ENCODE data around the gene TMEM89. TPM values are rescaled to one million over a fixed set of nuclear protein-coding genes. Genes with fewer than 3 reads are reported as not detected.

TMEM89 gene
- total and polyA plus RNA-seq, 12 donors: not detected

GRCh38 chr3:48625600-48625999 lies 4.0 kb upstream of the TMEM89 start:
- intact Hi-C loops (cut with DNase I): no loop called here
- ATAC-seq (no peak), DNase-seq (no peak)
- no peaks in the 10 kb centered on the region for H3K4me1 ChIP-seq
- TF ChIP-seq CTCF (IDR thresholded peaks at IDR 0.05): no peak
- H3K27me3 ChIP-seq: no peaks in the 10 kb centered on the region
- H3K4me3 ChIP-seq: no peak overlapping the region
- H3K9me3 ChIP-seq: no peaks in the 10 kb centered on the region
- 91 to 92% methylated on average over 6 of the region's 6 CpGs for WGBS, 2 donors
- H3K27ac ChIP-seq: no peak overlapping the region
- H3K36me3 ChIP-seq: peaks cover 0 to 63% (median 22%) of the 10 kb centered on the region in 9 donors

DNA sequence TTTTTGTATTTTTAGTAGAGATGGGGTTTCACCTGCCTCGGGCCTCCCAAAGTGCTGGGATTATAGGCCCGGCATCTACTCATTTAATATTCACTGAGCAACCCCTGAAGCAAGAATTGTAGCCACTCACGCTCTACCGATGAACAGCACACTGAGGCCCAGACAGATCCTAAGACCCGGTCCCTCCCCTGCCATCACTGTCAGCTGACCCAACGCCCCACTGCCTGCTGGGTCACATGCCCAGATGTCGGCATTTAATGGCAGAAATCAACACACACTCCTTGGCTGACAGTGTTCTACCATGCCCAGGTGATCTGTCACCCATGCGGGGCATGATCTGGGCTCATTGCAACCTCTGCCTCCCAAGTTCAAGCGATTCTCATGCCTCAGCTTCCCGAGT lies 3.2 kb upstream of the TMEM89 start:
- ATAC-seq: no peak
- Histone ChIP-seq H3K27ac (no peak overlapping the region), H3K9me3 (no peaks in the 10 kb centered on the region), H3K4me3 (no peak overlapping the region), H3K36me3 (peaks cover 0 to 54% (median 14%) of the 10 kb centered on the region in 9 donors), H3K4me1 (no peaks in the 10 kb centered on the region), H3K27me3 (no peaks in the 10 kb centered on the region)
- no peak for DNase-seq
- intact Hi-C loops (cut with DNase I): no loop called here
- WGBS, 2 donors: 92 to 95% methylated on average over 10 of the region's 10 CpGs
- TF ChIP-seq CTCF (IDR thresholded peaks at IDR 0.05): no peak

DNA sequence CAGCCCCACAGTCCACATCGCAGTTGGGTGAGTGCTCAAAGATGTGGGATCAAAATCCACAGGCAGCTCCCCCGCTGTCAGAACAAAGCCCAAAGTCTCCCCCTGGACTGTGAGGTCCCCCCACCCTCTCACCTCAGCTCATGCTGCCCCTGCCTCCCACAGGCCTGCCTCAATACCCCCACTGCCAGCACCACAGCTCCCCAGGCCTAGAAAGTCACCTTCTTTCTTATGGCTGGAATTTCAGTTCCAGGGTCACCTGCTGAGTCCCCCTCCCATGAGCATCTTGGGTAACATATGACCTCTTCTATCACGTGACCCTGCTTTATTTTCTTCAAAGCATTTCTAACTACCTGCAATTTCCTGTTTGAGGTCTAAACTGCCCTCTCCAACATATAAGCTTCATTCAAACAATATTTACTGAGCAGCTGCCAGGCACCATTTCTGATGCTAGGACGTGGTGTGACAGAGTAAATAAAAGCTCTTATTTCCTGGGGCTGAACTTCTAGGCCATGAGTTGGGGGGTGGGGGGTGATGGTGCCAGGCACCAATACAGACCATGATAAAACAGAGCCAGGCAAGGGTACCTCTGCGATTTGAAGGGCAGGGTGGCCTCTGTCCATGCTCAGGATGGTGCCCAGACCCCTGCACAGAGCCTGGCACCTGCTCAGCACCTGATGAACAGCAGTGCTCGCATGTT lies 2.4 kb upstream of the TMEM89 start:
- ATAC-seq: no peak

More for the DNA sequence above, 2.4 kb upstream of the TMEM89 start:
- 81 to 85% methylated on average over 6 of the region's 6 CpGs for WGBS, 2 donors
- H3K36me3 ChIP-seq: peaks cover 0 to 47% (median 9%) of the 10 kb centered on the region in 9 donors
- no peak for TF ChIP-seq CTCF (IDR thresholded peaks at IDR 0.05)
- intact Hi-C loops (cut with DNase I): no loop called here
- no peak overlapping the region for H3K4me3 ChIP-seq
- no peak for DNase-seq
- H3K27me3 ChIP-seq: no peaks in the 10 kb centered on the region
- H3K27ac ChIP-seq: no peak overlapping the region
- H3K9me3 ChIP-seq: peaks cover 0 to 1% (median 0%) of the 10 kb centered on the region in 11 donors
- H3K4me1 ChIP-seq: no peaks in the 10 kb centered on the region

All from heart right ventricle (tissue), 16 donors.